K562 (cell line): ENCODE measurements around the gene CD274. TPM values are rescaled to one million over a fixed set of nuclear protein-coding genes. Genes with fewer than 3 reads are reported as not detected.

Source experiments
- C11orf30 ChIP-seq: fragments of 450-650 bp; IDR thresholded peaks from 2 replicates; pipeline ENCODE4 v1.6.1; 2016; ENCODE audit warnings: low read depth, mild to moderate bottlenecking
- CBX2 ChIP-seq: fragments of 200-600 bp; sonication (generic); IDR thresholded peaks from one replicate; pipeline ENCODE4 v1.6.1; 2012; ENCODE audit warnings: mild to moderate bottlenecking, low read length, inconsistent platforms; ENCODE audit not compliant: insufficient read depth, poor library complexity, severe bottlenecking
- CHD2 ChIP-seq: IDR thresholded peaks from 2 replicates; pipeline ENCODE4 v1.6.1; 2011; ENCODE audit warnings: low read depth, low read length
- CTBP1 ChIP-seq: fragments of 450-650 bp; IDR thresholded peaks from 2 replicates; pipeline ENCODE4 v1.6.1; 2016; ENCODE audit warnings: borderline replicate concordance
- DPF2 ChIP-seq: fragments of 450-650 bp; IDR thresholded peaks from 2 replicates; pipeline ENCODE4 v1.6.1; 2016
- ELF4 ChIP-seq: fragments of 450-650 bp; formaldehyde crosslinking; IDR thresholded peaks from 2 replicates; pipeline ENCODE4 v1.4.0; 2022; ENCODE audit warnings: missing genetic modification characterization
- HOMEZ ChIP-seq: fragments of 250-450 bp; sonication (Bioruptor Pico); IDR thresholded peaks from 2 replicates; pipeline ENCODE4 v1.4.0; 2020; ENCODE audit warnings: mild to moderate bottlenecking, moderate library complexity
- KAT2B ChIP-seq: IDR thresholded peaks from one replicate; pipeline ENCODE4 v1.6.1; 2012; ENCODE audit warnings: low read depth, mild to moderate bottlenecking, control low read depth, inconsistent platforms, low read length, moderate library complexity
- LCOR ChIP-seq: sonication (generic); formaldehyde crosslinking; IDR thresholded peaks from 2 replicates; pipeline ENCODE4 v1.8.0; 2022; ENCODE audit warnings: mild to moderate bottlenecking, missing genetic modification reagents
- MCM2 ChIP-seq: fragments of 450-650 bp; IDR thresholded peaks from 2 replicates; pipeline ENCODE4 v1.6.1; 2017; ENCODE audit warnings: low read depth, mild to moderate bottlenecking
- MCM3 ChIP-seq: fragments of 450-650 bp; IDR thresholded peaks from 2 replicates; pipeline ENCODE4 v1.6.1; 2016
- PHB2 ChIP-seq: fragments of 450-650 bp; IDR thresholded peaks from 2 replicates; pipeline ENCODE4 v1.6.1; 2017; ENCODE audit warnings: low read depth
- PHF8 ChIP-seq: fragments of 200-600 bp; sonication (generic); IDR thresholded peaks from 2 replicates; pipeline ENCODE4 v1.6.1; 2012; ENCODE audit warnings: mixed run types, mild to moderate bottlenecking, inconsistent platforms, low read length, moderate library complexity, borderline replicate concordance
- POLR2AphosphoS5 ChIP-seq: IDR thresholded peaks from 2 replicates; pipeline ENCODE4 v1.6.1; 2011; ENCODE audit warnings: mild to moderate bottlenecking, low read depth, low read length, moderate library complexity; ENCODE audit not compliant: control insufficient read depth, insufficient read depth
- POLR3G ChIP-seq: IDR thresholded peaks from 2 replicates; pipeline ENCODE4 v1.6.1; 2011; ENCODE audit not compliant: insufficient read length, insufficient replicate concordance; ENCODE audit errors: extremely low read depth
- RBM15 ChIP-seq: fragments of 200-400 bp; formaldehyde crosslinking; IDR thresholded peaks from 2 replicates; pipeline ENCODE4 v1.6.1; 2018; ENCODE audit warnings: mild to moderate bottlenecking, low read length, moderate library complexity; ENCODE audit not compliant: insufficient read depth
- SRF ChIP-seq, 2 experiments: fragments of 250-450, 450-650 bp in 1 of 2; sonication (Bioruptor Pico) in 1 of 2; sonication (generic) in 1 of 2; formaldehyde crosslinking; IDR thresholded peaks; 2 replicates each; pipeline versions ENCODE4 v1.5.0 to v1.5.1; 2020 to 2022; ENCODE audit warnings: mild to moderate bottlenecking in 1 of 2, missing genetic modification reagents in 1 of 2
- TCF3 ChIP-seq: sonication (generic); formaldehyde crosslinking; IDR thresholded peaks from 2 replicates; pipeline ENCODE4 v1.4.0; 2020; ENCODE audit warnings: mild to moderate bottlenecking, missing genetic modification reagents
- TSC22D4 ChIP-seq: fragments of 450-650 bp; IDR thresholded peaks from 2 replicates; pipeline ENCODE4 v1.6.1; 2016; ENCODE audit warnings: missing genetic modification characterization, missing biosample characterization, control low read depth
- USF1 ChIP-seq: sonication (generic); formaldehyde crosslinking; IDR thresholded peaks from 2 replicates; pipeline ENCODE4 v1.9.0; 2022; ENCODE audit warnings: mild to moderate bottlenecking, missing genetic modification reagents
- ZBTB17 ChIP-seq: fragments of 450-650 bp; formaldehyde crosslinking; IDR thresholded peaks from 2 replicates; pipeline ENCODE4 v1.4.0; 2020; ENCODE audit warnings: mild to moderate bottlenecking
- ZNF146 ChIP-seq: IDR thresholded peaks from one replicate; pipeline ENCODE4 v1.6.1; 2018; ENCODE audit warnings: missing compliant biosample characterization; ENCODE audit not compliant: unreplicated experiment
- ZNF696 ChIP-seq: fragments of 250-450 bp; sonication (Bioruptor Pico); conservative IDR thresholded peaks from 2 replicates; pipeline ENCODE4 v1.4.0; 2020; ENCODE audit warnings: mild to moderate bottlenecking, moderate library complexity
- ZNF77 ChIP-seq: fragments of 250-450 bp; sonication (Bioruptor Pico); IDR thresholded peaks from 2 replicates; pipeline ENCODE4 v1.5.0; 2020
- ZNF780A ChIP-seq: fragments of 250-450 bp; sonication (Bioruptor Pico); IDR thresholded peaks from 2 replicates; pipeline ENCODE4 v1.5.0; 2021; ENCODE audit warnings: mild to moderate bottlenecking
- polyA plus RNA-seq, 8 experiments: library from polyadenylated mRNA; depleted of rRNA in 4 of 8; stranded (reverse) in 5 of 8; unstranded in 3 of 8; fragments of >200 nt; fragmentation: Nextera tagmentation in 2 of 8; fragmentation: Illumina TruSeq in 1 of 8; extraction: Ambion mirVana in 2 of 8; extraction: Trizol in 1 of 8; gene quantifications; 2 replicates each; pipeline versions ENCODE4 v1.2.1 to v1.2.3, GENCODE V29; 2011 to 2014; ENCODE audit warnings: inconsistent platforms in 1 of 8, missing spikeins in 1 of 8
- total RNA-seq, 7 experiments: library from RNA; depleted of rRNA in 6 of 7; stranded (reverse); fragments of >200 nt in 6 of 7; fragmentation: Illumina TruSeq in 2 of 7; extraction: Trizol in 2 of 7; gene quantifications; 2 replicates each; pipeline versions ENCODE4 v1.2.1 to v1.2.3, GENCODE V29; 2011 to 2021; ENCODE audit warnings: low replicate concordance in 1 of 7
- TF ChIP-seq, protein P1 (sequence below): sonication (generic); formaldehyde crosslinking; IDR thresholded peaks from 2 replicates; pipeline ENCODE4 v1.8.0; 2022; ENCODE audit warnings: missing genetic modification reagents, mild to moderate bottlenecking, moderate library complexity, borderline replicate concordance
- TF ChIP-seq, protein P2 (sequence below): fragments of 450-650 bp; formaldehyde crosslinking; IDR thresholded peaks from 2 replicates; pipeline ENCODE4 v1.4.0; 2022; ENCODE audit warnings: mild to moderate bottlenecking, moderate library complexity
- TF ChIP-seq, protein P3 (sequence below): fragments of 250-450 bp; sonication (Bioruptor Pico); IDR thresholded peaks from 2 replicates; pipeline ENCODE4 v1.8.0; 2022; ENCODE audit warnings: moderate library complexity, mild to moderate bottlenecking, inconsistent platforms

Gene CD274
- total and polyA plus RNA-seq, 9 of the 15 experiments (the other 6 are each of a cell fraction or from before 2014, with no cell fraction given), result 0.07 to 0.51 (median 0.30) TPM; not detected in 1

DNA sequence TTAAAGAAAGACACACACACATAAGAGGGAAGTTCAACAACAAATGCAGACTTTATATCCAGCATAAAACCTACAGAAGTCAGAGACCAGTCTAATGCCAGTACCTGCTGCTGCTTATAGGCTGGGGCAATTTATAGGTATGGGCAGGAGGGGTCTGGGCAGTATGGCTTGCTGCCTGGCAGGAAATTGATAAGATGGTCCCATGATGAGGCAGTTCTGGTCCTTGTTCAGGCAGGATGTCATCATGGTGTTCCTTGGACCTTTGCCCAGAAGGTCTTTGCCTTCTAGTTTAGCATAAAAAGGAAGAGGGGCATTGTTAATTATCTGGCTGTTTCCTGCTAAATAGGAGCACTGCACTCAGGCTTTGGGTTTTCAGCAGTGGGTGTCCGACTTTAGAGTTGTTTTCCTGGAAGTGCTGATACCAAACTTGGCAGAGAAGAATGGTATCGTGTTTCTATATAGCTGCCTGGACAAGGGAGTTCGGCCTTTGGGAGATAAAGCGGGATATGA lies 49.6 kb downstream of the CD274 start (continued):
- TF ChIP-seq LCOR (CRISPR knock-in tag) (no peak), POLR2AphosphoS5 (no peak), CBX2 (no peak), ELF4 (no peak), RBM15 (no peak), PHB2 (no peak), ZNF77 (CRISPR knock-in tag) (no peak), DPF2 (peak; percentile 74), ZNF696 (CRISPR knock-in tag) (no peak), TCF3 (CRISPR knock-in tag) (peak; percentile 42), C11orf30 (no peak), ZBTB17 (CRISPR knock-in tag) (no peak), CHD2 (no peak), TSC22D4 (tag) (no peak), POLR3G (no peak), MCM3 (no peak), SRF (CRISPR knock-in tag; IDR thresholded peaks at IDR 0.05) (no peak), HOMEZ (CRISPR knock-in tag) (no peak), CTBP1 (peak; percentile 32; the same call in 1 of the 2 replicates), ZNF146 (CRISPR knock-in tag) (no peak), USF1 (no peak), KAT2B (no peak), PHF8 (no peak), MCM2 (no peak), ZNF780A (CRISPR knock-in tag) (no peak)
- TF ChIP-seq, protein P1, sequence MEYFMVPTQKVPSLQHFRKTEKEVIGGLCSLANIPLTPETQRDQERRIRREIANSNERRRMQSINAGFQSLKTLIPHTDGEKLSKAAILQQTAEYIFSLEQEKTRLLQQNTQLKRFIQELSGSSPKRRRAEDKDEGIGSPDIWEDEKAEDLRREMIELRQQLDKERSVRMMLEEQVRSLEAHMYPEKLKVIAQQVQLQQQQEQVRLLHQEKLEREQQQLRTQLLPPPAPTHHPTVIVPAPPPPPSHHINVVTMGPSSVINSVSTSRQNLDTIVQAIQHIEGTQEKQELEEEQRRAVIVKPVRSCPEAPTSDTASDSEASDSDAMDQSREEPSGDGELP (CRISPR knock-in tag), result no peak
- TF ChIP-seq, protein P2, sequence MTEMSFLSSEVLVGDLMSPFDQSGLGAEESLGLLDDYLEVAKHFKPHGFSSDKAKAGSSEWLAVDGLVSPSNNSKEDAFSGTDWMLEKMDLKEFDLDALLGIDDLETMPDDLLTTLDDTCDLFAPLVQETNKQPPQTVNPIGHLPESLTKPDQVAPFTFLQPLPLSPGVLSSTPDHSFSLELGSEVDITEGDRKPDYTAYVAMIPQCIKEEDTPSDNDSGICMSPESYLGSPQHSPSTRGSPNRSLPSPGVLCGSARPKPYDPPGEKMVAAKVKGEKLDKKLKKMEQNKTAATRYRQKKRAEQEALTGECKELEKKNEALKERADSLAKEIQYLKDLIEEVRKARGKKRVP (CRISPR knock-in tag), result no peak
- TF ChIP-seq, protein P3, sequence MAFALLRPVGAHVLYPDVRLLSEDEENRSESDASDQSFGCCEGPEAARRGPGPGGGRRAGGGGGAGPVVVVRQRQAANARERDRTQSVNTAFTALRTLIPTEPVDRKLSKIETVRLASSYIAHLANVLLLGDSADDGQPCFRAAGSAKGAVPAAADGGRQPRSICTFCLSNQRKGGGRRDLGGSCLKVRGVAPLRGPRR (CRISPR knock-in tag), result no peak
